Smooth muscle cell of the brain vasculature (primary cell): ENCODE data around the gene CRB2.
"Not testable (repeated sequence)": the region's sequence is repeated elsewhere in the genome, so short reads cannot be mapped to it uniquely, and the experiment has no call there.

Source experiments
- DNase-seq: peaks from one replicate; pipeline ENCODE4 v3.0.0-alpha.2; 2012; ENCODE audit warnings: low read depth, low spot score

The CRB2 gene

GRCh38 chr9:123329329-123329955, 26.6 kb upstream of the CRB2 start:
- no peak for DNase-seq

GRCh38 chr9:123331346-123332060, 24.5 kb upstream of the CRB2 start:
- no peak for DNase-seq

- not testable (repeated sequence) for DNase-seq
Observed at GRCh38 chr9:123333058-123333669, 22.8 kb upstream of the CRB2 start.

- DNase-seq = no peak
Observed at GRCh38 chr9:123334639-123335038, 21.4 kb upstream of the CRB2 start.

GRCh38 chr9:123335193-123335985, 20.6 kb upstream of the CRB2 start:
- DNase-seq = no peak

- no peak for DNase-seq
Observed at GRCh38 chr9:123335986-123336329, 20.0 kb upstream of the CRB2 start.

- no peak for DNase-seq
Observed at GRCh38 chr9:123336449-123336848, 19.5 kb upstream of the CRB2 start.

GRCh38 chr9:123336959-123337358, 19.0 kb upstream of the CRB2 start:
- DNase-seq = no peak

GRCh38 chr9:123337971-123338370, 18.0 kb upstream of the CRB2 start:
- DNase-seq = no peak

GRCh38 chr9:123338710-123339665, 17.0 kb upstream of the CRB2 start:
- DNase-seq = no peak

GRCh38 chr9:123339666-123340510, 16.1 kb upstream of the CRB2 start:
- no peak for DNase-seq

GRCh38 chr9:123341816-123342215, 14.2 kb upstream of the CRB2 start:
- DNase-seq = no peak

- DNase-seq = no peak
Observed at GRCh38 chr9:123342247-123342646, 13.8 kb upstream of the CRB2 start.

GRCh38 chr9:123343443-123344191, 12.4 kb upstream of the CRB2 start:
- DNase-seq = no peak

- DNase-seq = no peak
Observed at GRCh38 chr9:123344192-123344949, 11.6 kb upstream of the CRB2 start.

GRCh38 chr9:123345567-123345955, 10.4 kb upstream of the CRB2 start:
- DNase-seq = no peak

GRCh38 chr9:123346026-123346425, 10.0 kb upstream of the CRB2 start:
- DNase-seq = no peak

- no peak for DNase-seq
Observed at GRCh38 chr9:123346826-123347225, 9.2 kb upstream of the CRB2 start.
